HG03432 (cell line): ENCODE measurements around the gene PACC1.
A peak's percentile ranks its signal among the peaks of the same experiment; 100 is the strongest.

ENCODE experiments used
- ATAC-seq: cut with Tn5 transposase; IDR thresholded peaks from one replicate; pipeline ENCODE4 v1.9.1; 2021; ENCODE audit warnings: mild to moderate bottlenecking, moderate library complexity; ENCODE audit not compliant: unreplicated experiment

The PACC1 gene

DNA sequence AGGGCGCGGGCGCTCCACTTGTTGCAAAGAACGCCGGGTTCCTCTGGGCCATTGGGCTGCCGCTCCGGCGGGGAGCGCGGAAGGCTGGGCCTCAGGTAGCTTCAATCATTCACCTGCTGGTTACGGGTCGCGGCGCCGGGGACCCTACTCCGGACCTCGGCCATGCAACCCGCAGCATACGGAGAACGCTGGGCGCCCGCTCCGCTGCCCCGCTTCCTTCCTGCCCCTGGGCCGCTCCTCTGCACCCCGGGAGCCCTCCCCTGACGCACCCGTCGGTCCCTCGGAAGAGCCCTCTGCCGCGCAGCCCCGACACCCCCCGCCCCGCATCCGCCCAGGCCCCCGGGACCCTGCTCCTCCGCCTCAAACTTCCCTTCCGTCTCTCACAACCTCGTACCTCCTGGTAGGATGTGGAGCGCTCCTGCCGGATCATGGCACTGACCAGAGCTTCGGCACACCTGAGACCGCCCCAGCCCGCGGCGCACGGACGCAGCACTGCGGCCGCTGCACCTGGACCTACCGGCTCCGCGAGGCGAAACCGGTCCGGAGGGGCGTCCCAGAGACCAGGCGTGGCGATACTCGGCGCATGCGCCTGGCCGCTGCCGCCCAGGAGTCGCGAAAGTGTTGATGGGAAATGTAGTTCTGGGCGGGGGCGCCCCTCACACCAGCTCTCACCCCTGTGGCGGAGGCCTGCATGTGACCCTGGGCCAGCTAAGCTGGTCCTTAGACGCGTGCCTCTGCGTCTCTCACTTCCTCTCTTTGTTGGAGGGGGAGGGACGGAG, at the start of gene PACC1:
PACC1 (minus strand) TSS at position 559 of the 779 bp plus-strand sequence; CDS start at position 430, 129 bp downstream.
- ATAC-seq = peak; percentile 97

DNA sequence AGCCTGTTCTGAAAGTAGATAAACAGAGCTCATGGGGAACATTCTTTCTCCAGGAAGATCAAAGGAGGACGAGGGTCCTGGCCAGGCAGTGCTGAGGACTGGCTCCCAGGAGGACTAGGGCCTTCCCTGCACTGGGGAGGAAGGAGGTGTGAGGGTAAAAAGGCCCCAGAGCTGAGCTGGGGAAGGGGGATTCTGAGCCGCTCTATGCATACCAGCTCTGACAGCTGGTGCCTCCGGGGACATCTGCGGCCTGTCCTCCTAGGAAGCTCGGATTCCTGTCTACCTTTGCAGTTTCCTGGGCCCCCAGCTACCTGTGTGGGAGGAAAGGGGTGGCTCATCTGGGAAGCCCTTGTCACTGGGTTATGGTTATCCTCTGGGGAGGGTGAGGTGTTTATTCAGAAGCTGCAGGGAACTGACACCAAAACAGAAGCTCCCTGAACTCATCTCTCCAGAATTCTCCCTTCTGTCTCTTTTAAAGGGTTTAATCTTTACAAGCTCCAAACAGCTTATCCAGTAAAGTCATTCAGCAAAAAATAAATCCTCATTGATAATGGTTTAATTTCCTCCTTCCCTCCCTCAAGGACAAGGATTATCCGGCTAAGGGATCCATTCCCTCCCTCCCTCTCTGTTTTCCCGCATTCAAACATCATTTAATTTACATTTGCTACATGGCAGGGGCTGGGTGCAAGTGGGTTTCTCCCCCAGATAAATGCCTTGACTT, 49.0 kb upstream of the PACC1 start:
- no peak for ATAC-seq

DNA sequence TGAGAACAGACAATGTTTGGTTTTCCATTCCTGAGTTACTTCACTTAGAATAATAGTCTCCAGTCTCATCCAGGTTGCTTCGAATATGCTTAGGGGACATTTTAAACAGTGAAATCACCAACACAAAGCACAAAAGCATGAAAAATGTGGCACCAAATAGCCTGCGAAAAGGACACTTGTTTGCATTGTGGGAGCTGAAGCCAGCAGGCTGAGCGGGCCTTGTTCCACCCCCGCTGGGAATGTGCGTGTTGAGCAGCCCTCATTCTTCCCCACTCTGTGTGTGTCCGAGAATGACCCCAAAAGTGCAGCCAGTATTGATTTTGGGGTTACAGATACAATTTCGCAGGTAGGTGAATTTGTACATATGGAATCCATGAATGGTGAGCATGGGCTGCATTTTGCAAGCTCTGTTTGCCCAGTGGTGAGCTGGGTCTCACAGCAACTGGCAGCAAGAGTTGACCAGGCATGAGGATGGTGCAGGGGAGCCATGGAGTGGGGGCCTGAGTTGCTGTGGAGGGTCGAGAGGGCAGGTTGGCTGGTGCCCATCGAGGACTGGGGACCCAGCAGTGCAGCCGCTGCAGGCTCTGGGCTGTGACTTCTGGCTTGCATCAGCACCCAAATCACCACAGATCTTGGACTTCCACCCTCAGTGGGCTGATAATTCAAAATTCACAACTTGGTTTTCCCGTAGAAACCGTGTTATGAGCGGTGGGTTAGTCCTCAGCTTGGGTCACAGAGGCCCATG, 47.4 kb upstream of the PACC1 start:
- ATAC-seq = no peak

DNA sequence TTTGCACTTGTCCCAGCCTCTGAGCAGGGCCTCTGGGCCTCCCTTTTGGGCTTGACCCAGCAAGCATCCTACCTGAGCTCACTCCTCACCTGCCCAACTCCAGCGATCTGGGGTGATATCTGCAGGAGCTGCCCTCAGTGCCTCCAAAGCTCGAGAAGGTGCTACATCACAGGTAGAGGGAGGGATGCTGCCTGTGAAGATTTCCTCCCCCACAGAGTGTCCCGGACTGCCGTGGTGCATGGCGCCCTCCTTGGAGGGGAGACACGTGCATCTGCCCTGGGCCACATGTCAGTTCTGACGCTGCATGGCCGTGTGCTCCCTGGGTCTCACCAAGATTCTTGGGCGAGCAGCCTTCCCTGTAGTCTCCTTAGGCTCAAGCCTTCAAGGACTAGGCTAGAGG, 45.7 kb upstream of the PACC1 start:
- no peak for ATAC-seq

DNA sequence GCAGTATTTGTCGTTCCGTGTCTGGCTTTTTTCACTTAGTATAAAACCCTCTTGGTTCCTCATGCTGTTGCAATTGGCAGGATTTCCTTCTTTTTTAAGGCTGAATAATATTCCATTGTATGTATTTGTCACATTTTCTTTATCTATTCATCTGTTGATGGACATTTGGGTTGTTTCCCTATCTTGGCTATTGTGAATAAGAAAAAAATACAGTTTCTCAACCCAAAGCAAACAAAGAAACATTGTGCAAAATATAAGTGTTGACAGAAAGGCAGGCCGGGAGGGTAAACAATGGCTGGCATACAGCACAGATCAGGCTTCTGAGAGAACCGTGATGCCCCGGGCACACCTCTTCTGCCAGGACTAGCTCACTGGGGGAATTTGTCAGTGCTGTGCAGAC, 45.0 kb upstream of the PACC1 start:
- ATAC-seq = no peak

DNA sequence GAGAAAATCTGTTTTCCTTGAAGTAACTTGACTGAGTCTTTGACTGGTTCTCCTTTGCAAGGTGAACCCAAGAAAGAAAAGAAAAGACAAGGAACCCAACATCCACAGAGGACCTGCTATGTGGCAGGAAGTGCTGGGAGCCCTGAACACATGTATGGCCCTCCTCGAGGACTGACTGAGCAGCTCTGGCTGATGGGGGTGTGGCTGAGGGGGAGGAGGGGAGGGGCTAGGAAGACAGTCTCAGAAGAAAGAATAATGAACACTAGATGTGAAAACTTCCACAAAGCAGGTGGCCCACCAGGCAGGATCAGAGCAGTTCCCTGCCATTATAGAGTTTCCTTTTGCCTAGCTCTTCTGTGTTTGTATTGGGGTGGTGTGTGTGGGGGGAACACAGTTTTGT, 44.1 kb upstream of the PACC1 start:
- no peak for ATAC-seq

DNA sequence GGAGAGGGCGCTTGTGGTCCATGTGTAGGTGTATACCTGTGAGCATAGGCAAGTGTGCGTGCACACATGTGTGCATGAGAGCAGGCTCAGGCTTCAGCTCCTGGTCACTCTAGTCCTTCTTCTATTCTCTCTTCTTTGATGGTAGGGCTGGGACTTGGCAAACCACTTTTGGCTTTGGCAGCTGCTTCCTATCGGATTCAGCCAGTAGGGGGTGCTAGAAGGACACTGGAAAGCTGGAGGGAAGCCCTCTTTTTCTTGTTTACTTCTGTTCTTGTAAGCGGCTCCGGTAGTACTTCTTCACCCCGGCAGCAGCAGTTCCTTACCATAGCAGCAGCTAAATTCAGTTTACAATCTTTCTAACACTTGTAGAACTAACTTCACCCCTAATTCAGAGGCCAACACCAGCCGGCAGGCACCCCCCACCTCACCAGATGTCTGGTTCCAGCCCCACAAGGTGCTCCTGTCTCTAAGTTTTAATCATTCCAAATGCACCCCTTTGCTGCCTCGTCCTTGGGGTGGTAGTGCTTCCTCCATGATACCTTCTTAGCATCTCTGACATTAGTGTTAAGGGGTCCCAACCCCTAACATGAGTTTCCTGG, 43.2 kb upstream of the PACC1 start:
- no peak for ATAC-seq

DNA sequence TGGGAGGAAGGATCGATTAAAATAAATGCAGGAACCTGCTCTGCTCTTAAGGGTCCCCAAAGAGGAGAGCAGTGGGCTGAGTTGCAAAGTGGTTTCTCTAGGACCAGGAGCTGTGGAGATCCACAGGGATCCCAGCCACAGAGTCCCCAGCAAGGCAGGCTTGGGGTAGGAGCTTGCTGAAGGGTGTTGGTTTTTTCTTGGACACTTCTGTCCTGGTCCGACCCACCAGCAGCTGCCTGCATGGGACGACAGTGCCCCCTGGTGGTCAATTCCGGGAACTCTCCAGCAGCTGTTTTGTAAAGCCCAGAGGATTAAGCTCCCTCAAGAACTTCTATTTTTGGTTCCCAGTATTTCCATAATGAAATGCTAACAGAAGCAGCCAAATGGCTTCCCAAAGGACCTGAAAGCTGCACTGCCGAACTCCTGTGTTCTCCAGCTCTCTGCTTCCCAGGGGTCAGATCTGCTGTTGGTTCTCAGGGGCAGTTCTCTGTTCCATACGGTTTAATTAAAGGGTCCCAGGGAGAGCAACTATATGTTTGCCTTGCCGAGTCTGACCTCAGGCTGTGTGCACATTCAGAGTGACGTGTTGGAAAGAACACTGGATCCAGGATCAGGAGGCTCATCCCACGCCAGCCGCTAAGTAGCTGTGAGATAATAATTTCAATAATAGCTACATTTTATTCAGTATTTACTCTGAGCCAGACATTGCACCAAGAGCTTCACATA, 41.3 kb upstream of the PACC1 start:
- ATAC-seq = peak; percentile 73

DNA sequence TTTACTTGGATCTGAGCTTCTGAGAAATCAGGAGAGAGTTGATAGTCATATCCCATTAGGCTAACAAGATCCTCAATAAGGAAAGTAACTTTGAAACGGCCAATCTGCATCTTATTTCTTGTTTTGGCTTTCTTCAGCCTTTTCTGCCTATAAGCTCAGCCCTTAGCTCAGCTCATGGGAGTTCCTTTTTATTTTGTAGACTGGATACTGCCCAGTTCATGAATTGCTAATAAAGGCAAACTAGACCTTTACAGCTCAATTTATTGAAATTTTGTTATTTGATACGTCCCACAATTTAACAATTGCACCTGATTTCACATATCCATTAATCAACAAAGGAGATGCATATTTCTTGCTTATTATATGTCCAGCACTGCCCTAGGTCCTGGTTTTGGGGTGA, 40.7 kb upstream of the PACC1 start:
- ATAC-seq = no peak

DNA sequence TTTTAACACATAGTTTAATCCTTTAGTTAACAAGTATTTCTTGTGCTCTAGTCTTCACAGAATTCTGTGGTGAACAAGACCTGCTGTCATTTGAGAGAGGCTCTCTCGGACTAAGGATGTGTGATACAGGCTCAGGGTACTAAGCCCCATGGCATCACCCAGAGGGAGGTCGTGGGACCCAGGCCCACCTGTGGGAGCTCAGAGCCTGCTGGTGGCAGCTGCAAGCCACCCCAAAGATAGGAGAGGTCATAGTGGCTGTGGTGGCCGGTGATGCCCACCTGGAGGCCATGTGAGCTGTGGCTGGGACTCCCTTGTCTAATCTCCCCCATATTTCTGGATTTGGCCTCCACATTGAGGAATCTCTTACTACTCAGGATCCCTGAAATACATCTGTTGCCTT, 40.1 kb upstream of the PACC1 start:
- no peak for ATAC-seq

DNA sequence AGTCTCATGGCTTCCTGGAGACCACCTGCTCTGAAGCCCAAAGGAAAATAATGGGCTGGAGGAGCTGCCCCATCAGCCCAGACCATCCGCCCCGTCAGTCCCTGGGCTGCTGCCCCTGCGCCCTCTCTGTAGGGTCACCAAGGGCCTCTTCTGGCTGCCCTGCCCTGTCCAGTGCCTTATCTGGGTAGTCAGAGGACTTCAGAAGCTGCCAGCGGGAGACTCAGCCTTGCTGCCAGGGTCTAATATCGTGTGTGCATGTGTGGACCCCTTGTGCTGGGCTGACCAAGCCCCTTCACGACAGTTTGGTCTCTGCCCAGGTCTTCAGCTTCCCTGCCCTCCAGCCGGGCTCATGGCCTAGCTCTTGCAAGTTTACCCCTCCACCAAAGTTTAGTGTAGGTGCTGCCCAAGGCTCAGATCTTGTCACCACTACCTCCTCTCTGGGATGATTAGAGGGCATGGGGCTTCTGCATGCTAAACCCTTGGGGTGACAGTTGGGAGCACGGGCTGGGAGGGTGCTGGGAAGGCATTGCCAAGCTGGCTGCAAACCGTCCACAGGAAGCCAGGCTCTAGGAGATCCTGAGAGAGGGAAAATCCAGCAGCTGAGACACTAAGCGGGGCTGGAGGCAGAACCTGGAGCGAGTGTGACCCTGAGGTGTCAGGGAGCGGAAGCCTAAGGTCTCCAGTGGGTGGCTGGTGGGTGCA, 38.6 kb upstream of the PACC1 start:
- ATAC-seq = no peak

DNA sequence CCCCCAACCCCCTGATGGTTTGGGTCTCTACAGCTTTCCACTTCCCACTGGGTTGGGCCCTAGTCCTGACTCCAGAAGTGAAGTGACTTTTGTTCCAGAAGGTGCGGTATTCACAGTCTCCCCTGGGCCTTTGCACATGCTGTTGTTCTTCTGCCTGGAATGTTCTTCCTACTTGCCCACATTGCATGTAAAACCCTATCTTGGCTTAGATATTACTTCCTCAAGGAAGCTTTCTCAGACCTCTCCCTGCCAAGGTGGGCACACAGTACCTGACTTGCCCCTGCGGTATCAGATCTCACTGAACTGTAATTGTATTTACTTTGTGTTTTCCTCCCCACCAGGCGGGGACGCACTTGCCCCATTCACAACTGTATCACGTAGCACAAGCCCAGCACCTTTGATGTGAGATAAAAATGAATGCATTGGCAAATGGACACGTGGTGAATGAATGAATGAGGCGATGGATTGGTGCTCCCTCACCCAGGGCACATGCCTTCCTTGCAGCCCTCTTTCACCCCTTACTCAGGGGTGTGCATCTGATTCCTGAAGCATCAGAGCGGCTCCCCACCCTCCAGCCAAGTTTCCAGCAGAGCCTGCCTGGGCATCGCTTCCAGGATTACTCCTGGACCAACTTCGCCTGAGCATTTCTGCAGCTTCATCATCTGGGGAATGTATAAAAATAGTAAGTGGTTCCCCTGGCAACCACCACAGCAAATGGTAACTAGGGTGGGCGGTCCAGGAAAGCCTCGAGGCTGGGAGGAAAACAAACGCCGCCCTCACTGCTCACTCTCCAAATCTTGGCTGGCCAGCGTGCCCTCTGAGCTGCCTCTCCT, 37.9 kb upstream of the PACC1 start:
- ATAC-seq = no peak

DNA sequence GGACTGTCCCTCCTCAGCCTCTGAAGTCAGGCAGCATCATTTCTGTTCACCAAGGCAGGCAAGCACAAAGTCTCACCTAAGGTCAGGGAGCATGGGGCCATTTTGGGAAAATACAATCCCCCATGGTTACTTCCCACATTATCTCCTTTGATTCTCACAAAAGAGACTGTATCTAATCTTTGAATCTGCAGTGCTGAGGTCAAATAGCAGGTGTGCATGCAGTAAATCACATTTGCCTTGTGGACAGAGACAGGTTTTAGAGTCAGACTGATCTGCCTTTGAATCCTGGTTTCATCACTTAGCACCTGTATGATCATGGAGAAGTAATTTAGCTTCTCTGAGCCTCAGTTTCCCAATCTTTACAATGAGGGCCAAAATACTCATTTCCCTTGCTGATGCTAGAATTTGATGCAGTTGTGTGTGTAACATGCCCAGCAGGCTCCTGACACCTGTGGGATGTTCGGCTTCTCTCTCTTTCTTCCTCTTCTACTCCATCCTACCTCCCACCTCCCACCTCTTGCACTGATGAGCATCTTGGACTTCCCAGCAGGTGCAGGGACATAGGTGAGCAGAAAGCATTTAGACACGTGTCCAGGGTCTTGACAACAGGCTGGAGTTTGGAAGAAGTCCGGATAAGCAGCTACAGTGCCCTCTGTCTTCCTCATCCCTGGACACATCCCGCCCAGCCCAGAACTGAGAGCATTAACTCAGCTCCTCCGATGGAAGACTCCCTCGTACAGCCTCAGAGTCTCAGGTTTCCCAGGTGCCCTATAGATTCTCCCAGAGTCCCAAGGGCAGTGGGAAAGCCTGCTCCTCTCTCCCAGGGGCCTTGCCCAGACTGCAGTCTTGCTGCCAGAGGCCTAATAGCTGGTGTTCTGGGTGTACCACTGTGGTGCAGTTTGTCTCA, 37.0 kb upstream of the PACC1 start:
- ATAC-seq = no peak

DNA sequence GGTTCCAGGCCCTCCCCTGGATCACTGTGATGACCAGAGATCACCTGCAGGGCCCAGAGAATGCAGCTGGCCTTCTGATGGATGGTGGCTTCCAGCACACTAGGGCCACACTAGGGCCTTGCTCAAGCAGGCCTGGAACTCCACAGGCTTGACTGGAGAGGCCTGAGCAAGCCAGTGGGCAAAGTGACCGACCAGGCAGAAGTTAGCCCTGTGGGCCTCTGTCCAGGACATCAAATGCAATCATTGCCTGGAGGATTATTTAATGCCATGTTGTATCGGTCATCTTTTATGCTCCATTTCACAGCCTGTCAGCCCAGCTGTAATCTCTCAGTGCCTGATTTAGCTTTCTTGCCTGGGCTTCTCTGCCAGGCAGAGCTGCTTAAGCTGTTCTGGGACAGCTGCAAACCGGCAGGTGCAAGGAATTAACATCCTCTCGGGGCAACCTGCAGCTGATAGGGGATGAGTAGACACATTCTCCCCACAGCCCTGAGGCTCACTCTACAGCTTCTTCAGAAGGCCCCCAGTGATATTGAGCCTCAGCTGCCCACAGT, 35.7 kb upstream of the PACC1 start:
- no peak for ATAC-seq

DNA sequence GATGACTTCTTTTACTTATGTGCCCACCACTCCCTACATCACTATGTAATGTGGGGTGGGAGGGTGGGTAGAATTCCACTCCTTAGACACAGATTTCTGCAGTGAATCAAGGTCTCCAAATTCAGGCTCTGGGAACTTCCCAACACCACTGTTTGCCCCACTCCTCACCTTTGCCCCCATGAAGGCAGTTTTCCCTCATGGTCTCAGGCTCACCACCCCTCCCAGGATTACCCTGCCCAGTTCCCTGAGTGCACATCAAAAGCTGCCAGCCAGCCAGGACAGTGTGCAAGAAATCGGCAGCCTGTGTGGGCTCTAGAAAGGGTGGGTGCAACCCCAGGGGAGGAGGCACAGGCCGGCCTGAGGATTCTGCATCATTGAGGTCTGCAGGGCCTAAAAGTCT, 32.8 kb upstream of the PACC1 start:
- no peak for ATAC-seq

DNA sequence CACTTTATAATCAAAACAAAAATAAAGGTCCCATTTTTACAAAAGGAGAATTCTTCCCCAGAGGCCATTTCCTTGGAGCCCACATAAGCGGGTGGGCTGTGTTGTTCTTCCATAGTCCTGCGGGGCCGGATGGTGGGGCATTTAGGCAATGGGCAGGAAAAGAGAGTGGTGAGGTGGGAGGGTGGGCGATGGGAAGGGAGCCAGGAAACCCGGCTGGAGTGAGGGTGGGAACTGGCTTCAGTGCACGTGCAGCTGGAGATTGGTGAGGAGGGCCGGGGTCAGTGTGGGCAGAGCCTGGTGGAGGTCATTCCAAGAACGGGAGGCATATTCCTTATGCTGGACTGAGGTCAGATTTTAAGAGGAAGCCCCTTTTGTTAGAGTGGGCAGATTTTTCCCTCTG, 31.6 kb upstream of the PACC1 start:
- no peak for ATAC-seq

DNA sequence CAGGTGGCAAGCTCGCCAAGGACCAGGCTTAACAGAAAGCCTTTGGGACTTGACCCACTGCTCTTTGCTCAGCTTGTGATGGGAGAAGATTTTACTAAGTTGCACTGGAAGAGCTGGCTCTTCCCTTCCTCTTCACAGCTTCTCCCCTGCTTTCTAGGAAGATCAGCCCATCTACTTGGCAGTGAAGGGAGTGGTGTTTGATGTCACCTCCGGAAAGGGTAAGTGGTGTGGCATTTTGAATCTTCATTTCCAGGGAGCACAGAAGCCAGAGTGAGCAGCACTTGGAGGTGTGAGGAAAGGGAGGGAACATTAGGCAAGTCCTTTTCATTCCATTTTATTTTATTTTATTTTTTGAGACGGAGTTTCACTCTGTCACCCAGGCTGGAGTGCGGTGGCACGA, 27.7 kb upstream of the PACC1 start:
- ATAC-seq = no peak

DNA sequence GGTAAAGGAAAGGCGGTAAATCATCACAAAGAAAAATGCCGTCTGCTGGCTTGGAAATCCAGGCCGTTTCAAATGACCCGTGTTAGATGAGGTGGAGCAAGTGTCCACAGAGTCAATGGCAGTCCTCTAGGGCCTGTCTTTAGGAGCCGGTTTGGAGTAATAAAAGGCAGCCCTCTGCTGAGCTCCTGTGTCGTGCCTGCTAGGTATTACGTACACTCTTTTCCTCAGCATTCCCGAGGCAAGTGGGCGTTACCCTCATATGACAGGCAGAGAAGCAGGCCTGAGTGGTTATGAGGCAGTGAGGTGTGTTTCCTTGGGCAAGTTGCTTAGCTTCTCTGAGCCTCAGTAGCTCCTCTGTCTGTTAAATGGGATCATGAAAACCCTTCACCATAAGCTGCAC, 25.7 kb upstream of the PACC1 start:
- no peak for ATAC-seq
